Body of pancreas (tissue), 4 donors: ENCODE measurements around the gene GLYATL1.
A peak's percentile ranks its signal among the peaks of the same experiment; 100 is the strongest.

ENCODE experiments used
- CTCF ChIP-seq, 7 experiments: fragments of 450-650 bp in 4 of 7; fragments of 200-600 bp in 3 of 7; sonication (generic) in 3 of 7; IDR thresholded peaks; one replicate each; pipeline ENCODE4 v1.5.1; 2016 to 2019; ENCODE audit warnings: antibody characterized with exemption in 7 of 7
- POLR2A ChIP-seq, 3 donors: fragments of 450-650 bp; IDR thresholded peaks; one replicate each; pipeline ENCODE4 v1.6.1; 2016; ENCODE audit warnings: antibody characterized with exemption in 3 of 3, mild to moderate bottlenecking in 2 of 3

GRCh38 chr11:58905721-58906547, 33.4 kb upstream of the GLYATL1 start:
- TF ChIP-seq CTCF (IDR thresholded peaks at IDR 0.05) (peak in 4 of 7 experiments; percentile 7 to 24 (median 10)), POLR2A (IDR thresholded peaks at IDR 0.05) (no peak)
